ENCODE measurements around the gene PDE10A. TPM values are rescaled to one million over a fixed set of nuclear protein-coding genes. Genes with fewer than 3 reads are reported as not detected.

PDE10A gene
- total and polyA plus RNA-seq, 12 donors: 6.8 to 20.4 (median 14.2) TPM

GRCh38 chr6:165577556-165577955 lies 85.5 kb downstream of the PDE10A start:
- H3K4me3 ChIP-seq: no peak overlapping the region
- 94% methylated on average over 13 of the region's 13 CpGs for WGBS, 2 donors
- no peaks in the 10 kb centered on the region for H3K36me3 ChIP-seq
- ATAC-seq (peak in 1 of 8 donors; percentile 8), DNase-seq (no peak)
- intact Hi-C loops (cut with DNase I): loop anchor here in 2 of 10 donors (5.0 kb wide), 2 partner anchors 75 to 85 kb away; partner anchors contain the start of gene PDE10A (in 1 of the 2)
- H3K9me3 ChIP-seq: no peaks in the 10 kb centered on the region
- no peaks in the 10 kb centered on the region for H3K27me3 ChIP-seq
- TF ChIP-seq CTCF (IDR thresholded peaks at IDR 0.05): no peak
- H3K27ac ChIP-seq: no peak overlapping the region
- H3K4me1 ChIP-seq: peaks cover 0 to 32% (median 24%) of the 10 kb centered on the region in 9 donors

GRCh38 chr6:165575158-165575549 lies 87.9 kb downstream of the PDE10A start:
- WGBS, 2 donors: 64 to 72% methylated on average over 3 of the region's 3 CpGs
- intact Hi-C loops (cut with DNase I): loop anchor here in 2 of 10 donors (5.0 kb wide), 2 partner anchors 77 to 87 kb away; partner anchors contain the start of gene PDE10A (in 1 of the 2)

GRCh38 chr6:165574220-165575157 lies 88.6 kb downstream of the PDE10A start:
- intact Hi-C loops (cut with DNase I): loop anchor here in 3 of 10 donors (5.0 kb wide), 3 partner anchors 73 to 88 kb away; partner anchors contain the start of gene PDE10A (in 2 of the 3)
- DNase-seq: no peak
- Histone ChIP-seq H3K36me3 (no peaks in the 10 kb centered on the region), H3K27ac (peak overlapping the region in 8 of 10 donors; percentile 18 to 72 (median 42)), H3K4me3 (no peak overlapping the region), H3K9me3 (peaks cover 0 to 5% (median 0%) of the 10 kb centered on the region in 11 donors), H3K4me1 (peaks cover 0 to 52% (median 26%) of the 10 kb centered on the region in 9 donors), H3K27me3 (no peaks in the 10 kb centered on the region)
- TF ChIP-seq CTCF (IDR thresholded peaks at IDR 0.05): no peak
- 78 to 80% methylated on average over 6 of the region's 6 CpGs for WGBS, 2 donors
- ATAC-seq: peak in 4 of 8 donors; percentile 7 to 55 (median 38)

More at GRCh38 chr6:165575158-165575549, 87.9 kb downstream of the PDE10A start:
- Histone ChIP-seq H3K27ac (peak overlapping the region in 6 of 10 donors; percentile 17 to 72 (median 42)), H3K4me1 (peaks cover 0 to 47% (median 26%) of the 10 kb centered on the region in 9 donors), H3K9me3 (peaks cover 0 to 5% (median 0%) of the 10 kb centered on the region in 11 donors), H3K4me3 (no peak overlapping the region), H3K27me3 (no peaks in the 10 kb centered on the region), H3K36me3 (no peaks in the 10 kb centered on the region)
- ATAC-seq: no peak
- no peak for DNase-seq
- TF ChIP-seq CTCF (IDR thresholded peaks at IDR 0.05): no peak

GRCh38 chr6:165573671-165574070 lies 89.4 kb downstream of the PDE10A start:
- peaks cover 0 to 51% (median 26%) of the 10 kb centered on the region in 9 donors for H3K4me1 ChIP-seq
- intact Hi-C loops (cut with DNase I): loop anchor here in 2 of 10 donors (5.0 kb wide), 2 partner anchors 74 to 89 kb away; partner anchors contain the start of gene PDE10A (in 1 of the 2)

More at GRCh38 chr6:165573671-165574070, 89.4 kb downstream of the PDE10A start:
- no peaks in the 10 kb centered on the region for H3K27me3 ChIP-seq
- TF ChIP-seq CTCF (IDR thresholded peaks at IDR 0.05): peak in 2 of 9 donors; percentile 17 to 31
- ATAC-seq: peak; percentile 88 to 99 (median 96)
- peak; percentile 57 to 85 for DNase-seq
- H3K36me3 ChIP-seq: no peaks in the 10 kb centered on the region
- H3K4me3 ChIP-seq: no peak overlapping the region
- peak overlapping the region in 8 of 10 donors; percentile 18 to 72 (median 35) for H3K27ac ChIP-seq
- peaks cover 0 to 5% (median 0%) of the 10 kb centered on the region in 11 donors for H3K9me3 ChIP-seq
- WGBS, 2 donors: 16 to 17% methylated on average over 5 of the region's 5 CpGs
